IMR-90 (cell line): ENCODE results near the gene SKIC8. TPM values are rescaled to one million over a fixed set of nuclear protein-coding genes. Genes with fewer than 3 reads are reported as not detected.

ENCODE experiments used
- ATAC-seq: fragments of 200-7000 bp; cut with Tn5 transposase; 2 replicates; pipeline ENCODE4 v1.9.1; 2020; ENCODE audit warnings: low read depth, mild to moderate bottlenecking, moderate library complexity
- BruUV-seq: library from RNA; stranded (reverse); fragments of 400-500 nt; replicated peaks from 2 replicates; lab custom pipeline; 2021; lab: Mats Ljungman, UMichigan
- CTCF ChIA-PET: fragments of 300-600 bp; formaldehyde crosslinking; extraction: SDS; loops from one replicate; lab custom pipeline; 2021; ENCODE audit warnings: antibody characterized with exemption; lab: Yijun Ruan, JAX
- POLR2A ChIA-PET: fragments of 300-600 bp; sonication (Branson Sonifier 250); formaldehyde crosslinking; loops from one replicate; lab custom pipeline; 2022; ENCODE audit warnings: antibody characterized with exemption; ENCODE audit not compliant: unreplicated experiment; lab: Charles Lee
- DNase-seq: peaks from one replicate; pipeline ENCODE4 v3.0.0; 2013
- H2AFZ ChIP-seq: replicated peaks from 2 replicates; pipeline ENCODE3; 2013; ENCODE audit warnings: low read length, mild to moderate bottlenecking; ENCODE audit not compliant: poor library complexity
- H2AK5ac ChIP-seq: 2 replicates; pipeline ENCODE4 v1.6.1; 2013; ENCODE audit warnings: low read depth, low read length, inconsistent platforms
- H2AK9ac ChIP-seq: replicated peaks from 2 replicates; pipeline ENCODE3; 2013; ENCODE audit warnings: mild to moderate bottlenecking, low read depth, low read length, moderate library complexity; ENCODE audit not compliant: poor library complexity
- H2BK120ac ChIP-seq: 2 replicates; pipeline ENCODE4 v1.6.1; 2013; ENCODE audit warnings: low read depth, low read length, inconsistent platforms
- H2BK15ac ChIP-seq: 3 replicates; pipeline ENCODE4 v1.6.1; 2013; ENCODE audit warnings: low read depth, low read length, inconsistent platforms
- H2BK20ac ChIP-seq: 2 replicates; pipeline ENCODE4 v1.6.1; 2013; ENCODE audit warnings: low read depth, mild to moderate bottlenecking, inconsistent platforms, low read length, moderate library complexity
- H2BK5ac ChIP-seq: 2 replicates; pipeline ENCODE4 v1.6.1; 2013; ENCODE audit warnings: mild to moderate bottlenecking, low read depth, low read length, inconsistent platforms; ENCODE audit not compliant: poor library complexity, severe bottlenecking
- H3K14ac ChIP-seq: replicated peaks from 2 replicates; pipeline ENCODE4 v1.6.1; 2013; ENCODE audit warnings: low read depth, low read length, inconsistent platforms
- H3K18ac ChIP-seq: 2 replicates; pipeline ENCODE4 v1.6.1; 2013; ENCODE audit warnings: low read depth, low read length, control low read depth
- H3K23ac ChIP-seq: 2 replicates; pipeline ENCODE4 v1.6.1; 2013; ENCODE audit warnings: low read depth, low read length, inconsistent platforms
- H3K27ac ChIP-seq: 2 replicates; pipeline ENCODE4 v1.5.1; 2013; ENCODE audit warnings: mild to moderate bottlenecking, control low read depth, low read length; ENCODE audit not compliant: insufficient read depth
- H3K27me3 ChIP-seq: 2 replicates; pipeline ENCODE4 v1.6.1; 2013; ENCODE audit warnings: low read length; ENCODE audit not compliant: control insufficient read depth, insufficient read depth
- H3K36me3 ChIP-seq: 2 replicates; pipeline ENCODE4 v1.6.1; 2013; ENCODE audit warnings: low read length, mixed read lengths; ENCODE audit not compliant: control insufficient read depth, insufficient read depth
- H3K4ac ChIP-seq: 2 replicates; pipeline ENCODE4 v1.6.1; 2013; ENCODE audit warnings: low read depth, low read length, inconsistent platforms
- H3K4me1 ChIP-seq: 2 replicates; pipeline ENCODE4 v1.6.1; 2013; ENCODE audit warnings: low read length, mixed read lengths; ENCODE audit not compliant: control insufficient read depth, insufficient read depth
- H3K4me2 ChIP-seq: 2 replicates; pipeline ENCODE4 v1.6.1; 2013; ENCODE audit warnings: low read depth, mild to moderate bottlenecking, control low read depth, low read length, moderate library complexity
- H3K4me3 ChIP-seq: 2 replicates; pipeline ENCODE4 v1.5.1; 2013; ENCODE audit warnings: low read depth, mild to moderate bottlenecking, control low read depth, low read length, moderate library complexity; ENCODE audit not compliant: insufficient read depth
- H3K56ac ChIP-seq: 2 replicates; pipeline ENCODE4 v1.6.1; 2013; ENCODE audit warnings: low read length, inconsistent platforms; ENCODE audit not compliant: insufficient read depth; ENCODE audit errors: extremely low read depth
- H3K79me1 ChIP-seq, 2 experiments: 2 replicates each; pipeline ENCODE4 v1.6.1; 2013; ENCODE audit warnings: low read length in 2 of 2, inconsistent platforms in 1 of 2, low read depth in 1 of 2
- H3K9ac ChIP-seq: 2 replicates; pipeline ENCODE4 v1.6.1; 2013; ENCODE audit warnings: low read depth, low read length, control low read depth
- H3K9me1 ChIP-seq: 2 replicates; pipeline ENCODE4 v1.6.1; 2013; ENCODE audit warnings: low read length, inconsistent platforms; ENCODE audit not compliant: insufficient read depth
- H3K9me3 ChIP-seq: 2 replicates; pipeline ENCODE4 v1.6.1; 2013; ENCODE audit warnings: low read length; ENCODE audit not compliant: control insufficient read depth, insufficient read depth
- H4K20me1 ChIP-seq: 2 replicates; pipeline ENCODE4 v1.6.1; 2013; ENCODE audit warnings: low read length, inconsistent platforms; ENCODE audit not compliant: insufficient read depth
- H4K5ac ChIP-seq: 2 replicates; pipeline ENCODE4 v1.6.1; 2013; ENCODE audit warnings: mild to moderate bottlenecking, low read depth, low read length, control low read depth
- H4K8ac ChIP-seq, 2 experiments: 2 replicates each; pipeline ENCODE4 v1.6.1; 2013; ENCODE audit warnings: low read depth in 2 of 2, low read length in 2 of 2, control low read depth in 1 of 2, inconsistent platforms in 1 of 2
- H4K91ac ChIP-seq: 2 replicates; pipeline ENCODE4 v1.6.1; 2013; ENCODE audit warnings: low read depth, low read length, inconsistent platforms; ENCODE audit not compliant: insufficient read depth
- BHLHE40 ChIP-seq: fragments of 150-350 bp; IDR thresholded peaks from 2 replicates; pipeline ENCODE4 v1.6.1; 2016; ENCODE audit warnings: mild to moderate bottlenecking, low read depth, low read length
- CEBPB ChIP-seq: IDR thresholded peaks from 2 replicates; pipeline ENCODE4 v1.6.1; 2012; ENCODE audit warnings: low read depth, low read length, improper control_type of control experiment
- CTCF ChIP-seq: conservative IDR thresholded peaks from 2 replicates; pipeline ENCODE4 v1.5.1; 2012; ENCODE audit warnings: mild to moderate bottlenecking, low read depth, low read length, improper control_type of control experiment
- ELK1 ChIP-seq: fragments of 150-350 bp; IDR thresholded peaks from 2 replicates; pipeline ENCODE4 v1.6.1; 2016; ENCODE audit warnings: low read depth, mild to moderate bottlenecking, low read length, moderate library complexity, borderline replicate concordance
- FOS ChIP-seq: fragments of 150-350 bp; IDR thresholded peaks from 2 replicates; pipeline ENCODE4 v1.6.1; 2016; ENCODE audit warnings: low read depth, low read length
- MAFK ChIP-seq: IDR thresholded peaks from 2 replicates; pipeline ENCODE4 v1.6.1; 2012; ENCODE audit warnings: low read depth, low read length, improper control_type of control experiment
- MXI1 ChIP-seq: IDR thresholded peaks from 2 replicates; pipeline ENCODE4 v1.6.1; 2012; ENCODE audit warnings: low read depth, mild to moderate bottlenecking, low read length, moderate library complexity, borderline replicate concordance
- NFE2L2 ChIP-seq: fragments of 150-350 bp; IDR thresholded peaks from 2 replicates; pipeline ENCODE4 v1.6.1; 2016; ENCODE audit warnings: low read depth, mild to moderate bottlenecking, low read length
- POLR2A ChIP-seq: IDR thresholded peaks from 2 replicates; pipeline ENCODE4 v1.6.1; 2012; ENCODE audit warnings: mild to moderate bottlenecking, low read depth, low read length
- RAD21 ChIP-seq: IDR thresholded peaks from 2 replicates; pipeline ENCODE4 v1.6.1; 2012; ENCODE audit warnings: low read length, improper control_type of control experiment
- RCOR1 ChIP-seq: IDR thresholded peaks from 2 replicates; pipeline ENCODE4 v1.6.1; 2012; ENCODE audit warnings: mild to moderate bottlenecking, low read length, improper control_type of control experiment; ENCODE audit not compliant: insufficient replicate concordance
- RFX5 ChIP-seq: IDR thresholded peaks from 2 replicates; pipeline ENCODE4 v1.8.0; 2012; ENCODE audit warnings: low read depth, mild to moderate bottlenecking, low read length, moderate library complexity
- WGBS, 2 experiments: methylation state at CpG; one replicate each; pipeline versions ENCODE4 v1.1.5 to v1.1.7; 2013; ENCODE audit warnings: missing lambda C conversion rate in 2 of 2; ENCODE audit not compliant: insufficient read length in 1 of 2; ENCODE audit errors: extremely low coverage in 2 of 2; 5-methylcytosine and 5-hydroxymethylcytosine counted together
- dilution Hi-C: fragments of 300-500 bp; cut with HindIII; formaldehyde crosslinking; loops from one replicate; pipeline ENCODE4 v1.14.3; 2018; ENCODE audit warnings: low sequenced_read_pairs; ENCODE audit not compliant: unreplicated experiment
- in situ Hi-C: fragments of 300-500 bp; cut with MboI; formaldehyde crosslinking; loops from 3 replicates; pipeline ENCODE4 v1.14.3; 2019; ENCODE audit warnings: low sequenced_read_pairs, inconsistent platforms, mixed read lengths
- intact Hi-C: fragments of 100-400 bp; cut with micrococcal nuclease; formaldehyde crosslinking; loops from 2 replicates; pipeline ENCODE4 v1.10.0; 2022
- polyA plus RNA-seq, 3 experiments: library from polyadenylated mRNA; depleted of rRNA; stranded (reverse); fragments of >200 nt; gene quantifications; 2 replicates each; pipeline ENCODE4 v1.2.3, GENCODE V29; 2012; ENCODE audit warnings: low replicate concordance in 1 of 3
- total RNA-seq: library from RNA; depleted of rRNA; stranded (reverse); fragments of >200 nt; gene quantifications from 2 replicates; pipeline ENCODE4 v1.2.3, GENCODE V29; 2012
- TF ChIP-seq, protein P1 (sequence below): fragments of 150-350 bp; IDR thresholded peaks from 2 replicates; pipeline ENCODE4 v1.6.1; 2017; ENCODE audit warnings: mild to moderate bottlenecking, antibody characterized with exemption, low read length, low read depth

Gene SKIC8
- total and polyA plus RNA-seq, 2 of the 4 experiments (the other 2 are of a cell fraction): 72.2 to 124 TPM

DNA sequence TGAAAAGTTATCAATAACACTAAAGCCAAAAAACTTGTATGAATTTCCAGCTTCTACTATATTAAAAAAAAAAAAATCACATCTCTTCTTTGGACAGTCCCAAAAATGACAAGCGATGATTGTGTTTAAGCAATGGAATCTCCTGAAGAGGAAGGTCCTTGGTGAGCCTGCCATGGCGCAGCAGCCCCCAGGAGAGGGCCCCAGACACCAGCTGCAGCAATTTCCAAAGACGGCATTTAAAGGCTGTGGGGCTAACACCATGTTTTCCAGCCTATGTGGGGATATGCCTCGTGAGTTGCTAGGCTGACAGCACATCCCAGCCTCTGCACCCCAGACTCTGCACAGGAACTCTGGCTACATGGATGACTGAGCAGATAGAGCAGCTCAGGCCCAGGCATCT lies 14.7 kb downstream of the SKIC8 start:
- H2BK15ac ChIP-seq: no peak overlapping the region
- POLR2A ChIA-PET: no interaction called here
- H3K4me2 ChIP-seq: no peak overlapping the region
- no peaks in the 10 kb centered on the region for H3K9me3 ChIP-seq
- H4K5ac ChIP-seq: no peak overlapping the region
- no peak overlapping the region for H3K56ac ChIP-seq
- H3K18ac ChIP-seq: no peak overlapping the region
- in situ Hi-C loops (no loop called here), dilution Hi-C loops (no loop called here), intact Hi-C loops (no loop called here)
- H2BK5ac ChIP-seq: no peak overlapping the region
- no peak overlapping the region for H2AK5ac ChIP-seq
- H2AK9ac ChIP-seq: no peak overlapping the region
- H3K4me1 ChIP-seq: peaks cover 15% of the 10 kb centered on the region
- TF ChIP-seq POLR2A (no peak), CEBPB (no peak), NFE2L2 (no peak), MXI1 (no peak), ELK1 (no peak), RFX5 (no peak), CTCF (no peak), MAFK (no peak), RAD21 (no peak), RCOR1 (no peak), FOS (no peak), BHLHE40 (no peak)
- TF ChIP-seq, protein P1, sequence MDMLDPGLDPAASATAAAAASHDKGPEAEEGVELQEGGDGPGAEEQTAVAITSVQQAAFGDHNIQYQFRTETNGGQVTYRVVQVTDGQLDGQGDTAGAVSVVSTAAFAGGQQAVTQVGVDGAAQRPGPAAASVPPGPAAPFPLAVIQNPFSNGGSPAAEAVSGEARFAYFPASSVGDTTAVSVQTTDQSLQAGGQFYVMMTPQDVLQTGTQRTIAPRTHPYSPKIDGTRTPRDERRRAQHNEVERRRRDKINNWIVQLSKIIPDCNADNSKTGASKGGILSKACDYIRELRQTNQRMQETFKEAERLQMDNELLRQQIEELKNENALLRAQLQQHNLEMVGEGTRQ: no peak
- H3K27ac ChIP-seq: no peak overlapping the region
- H4K20me1 ChIP-seq: no peaks in the 10 kb centered on the region; the same call in 1 of the 2 replicates
- H3K9me1 ChIP-seq: peaks cover 18% of the 10 kb centered on the region
- ATAC-seq (no peak), DNase-seq (no peak)
- no CpG with 5 or more reads among the region's 4 CpGs for WGBS, 2 experiments
- CTCF ChIA-PET: no interaction called here
- no peak overlapping the region for H3K9ac ChIP-seq
- no peak overlapping the region for H2BK120ac ChIP-seq
- H3K79me1 ChIP-seq: peaks cover 4 to 9% of the 10 kb centered on the region in 2 experiments; a peak in 2 of 4 replicates
- H4K91ac ChIP-seq: no peak overlapping the region
- H2AFZ ChIP-seq: no peak overlapping the region
- H4K8ac ChIP-seq: no peak overlapping the region
- H3K4me3 ChIP-seq: no peak overlapping the region
- no peak overlapping the region for H3K23ac ChIP-seq
- H3K14ac ChIP-seq: no peak overlapping the region
- peaks cover 39% of the 10 kb centered on the region for H3K36me3 ChIP-seq
- H2BK20ac ChIP-seq: no peak overlapping the region
- no peaks in the 10 kb centered on the region for H3K27me3 ChIP-seq
- BruUV-seq: no TSS peak
- H3K4ac ChIP-seq: no peak overlapping the region
